AG08396 (cell line): Measurements from ENCODE around the gene KCND1.

Source experiments
- DNase-seq: peaks from one replicate; pipeline ENCODE4 v3.0.0; 2012; ENCODE audit warnings: low spot score, mixed read lengths

KCND1 gene

GRCh38 chrX:48911412-48912182, 60.0 kb downstream of the KCND1 start, which contains the start of gene SLC35A2:
Gene SLC35A2 (minus strand): TSS chrX:48911646. CDS start chrX:48911636, 10 bp downstream.
- peak; percentile 75 for DNase-seq
